ENCODE measurements around the gene UBE3D.

- TF ChIP-seq POLR2A (IDR thresholded peaks at IDR 0.05): no peak
- no peak for TF ChIP-seq CTCF (IDR thresholded peaks at IDR 0.05)
Measured at GRCh38 chr6:82959385-82959941, 106.2 kb downstream of the UBE3D start.

Data from Peyer's patch (tissue), 4 donors.